K562 (cell line): ENCODE results near the gene GGTLC2. TPM values are rescaled to one million over a fixed set of nuclear protein-coding genes. Genes with fewer than 3 reads are reported as not detected.
A peak's percentile ranks its signal among the peaks of the same experiment; 100 is the strongest.

Experiments
- ZNF184 ChIP-seq: sonication (generic); formaldehyde crosslinking; IDR thresholded peaks from 2 replicates; pipeline ENCODE4 v1.5.0; 2020; ENCODE audit warnings: missing genetic modification reagents
- ZNF589 ChIP-seq: fragments of 200-800 bp; sonication (Bioruptor generic); IDR thresholded peaks from 2 replicates; pipeline ENCODE4 v1.6.1; 2016; ENCODE audit warnings: low read depth, missing genetic modification characterization, missing compliant biosample characterization
- polyA plus RNA-seq, 8 experiments: library from polyadenylated mRNA; depleted of rRNA in 4 of 8; stranded (reverse) in 5 of 8; unstranded in 3 of 8; fragments of >200 nt; fragmentation: Nextera tagmentation in 2 of 8; fragmentation: Illumina TruSeq in 1 of 8; extraction: Ambion mirVana in 2 of 8; extraction: Trizol in 1 of 8; gene quantifications; 2 replicates each; pipeline versions ENCODE4 v1.2.1 to v1.2.3, GENCODE V29; 2011 to 2014; ENCODE audit warnings: inconsistent platforms in 1 of 8, missing spikeins in 1 of 8
- small RNA-seq: library from RNA; depleted of rRNA; stranded (forward); fragments of <200 nt; gene quantifications from one replicate; pipeline ENCODE3, GENCODE V24; 2014
- total RNA-seq, 7 experiments: library from RNA; depleted of rRNA in 6 of 7; stranded (reverse); fragments of >200 nt in 6 of 7; fragmentation: Illumina TruSeq in 2 of 7; extraction: Trizol in 2 of 7; gene quantifications; 2 replicates each; pipeline versions ENCODE4 v1.2.1 to v1.2.3, GENCODE V29; 2011 to 2021; ENCODE audit warnings: low replicate concordance in 1 of 7
- TF ChIP-seq, protein P1 (sequence below), 2 experiments: fragments of 200-800 bp in 1 of 2; sonication (Bioruptor generic) in 1 of 2; sonication (generic) in 1 of 2; formaldehyde crosslinking in 1 of 2; IDR thresholded peaks in 1 of 2; conservative IDR thresholded peaks in 1 of 2; 2 replicates each; pipeline versions ENCODE4 v1.5.0 to v1.6.1; 2016 to 2020; ENCODE audit warnings: missing compliant biosample characterization in 1 of 2, missing genetic modification characterization in 1 of 2, missing genetic modification reagents in 1 of 2
- TF ChIP-seq, protein P2 (sequence below): fragments of 450-650 bp; IDR thresholded peaks from 2 replicates; pipeline ENCODE4 v1.7.0; 2016; ENCODE audit warnings: borderline replicate concordance

GGTLC2 gene
- total and polyA plus RNA-seq, 9 of the 15 experiments (the other 6 are each of a cell fraction or from before 2014, with no cell fraction given): not detected

DNA sequence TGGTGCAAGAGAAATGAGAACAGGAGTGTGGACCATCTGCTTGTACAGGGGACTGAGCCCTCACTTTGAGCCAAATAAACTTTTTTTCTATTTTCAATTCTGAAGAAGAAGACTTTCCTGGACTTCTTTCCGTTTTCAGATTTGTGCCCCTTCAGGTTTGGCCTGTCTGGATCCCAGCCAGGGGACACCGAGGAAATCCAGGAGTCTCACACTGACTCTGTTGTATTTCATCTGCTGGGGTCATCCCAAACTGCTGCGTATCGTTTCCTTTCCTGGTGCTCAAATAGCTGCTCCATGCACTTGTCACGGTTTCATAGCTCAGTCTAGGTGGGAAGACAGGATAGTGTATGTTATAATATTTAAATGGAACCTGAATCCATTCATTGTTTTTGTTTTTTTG, 51.7 kb downstream of the GGTLC2 start (continued):
- TF ChIP-seq, protein P1, sequence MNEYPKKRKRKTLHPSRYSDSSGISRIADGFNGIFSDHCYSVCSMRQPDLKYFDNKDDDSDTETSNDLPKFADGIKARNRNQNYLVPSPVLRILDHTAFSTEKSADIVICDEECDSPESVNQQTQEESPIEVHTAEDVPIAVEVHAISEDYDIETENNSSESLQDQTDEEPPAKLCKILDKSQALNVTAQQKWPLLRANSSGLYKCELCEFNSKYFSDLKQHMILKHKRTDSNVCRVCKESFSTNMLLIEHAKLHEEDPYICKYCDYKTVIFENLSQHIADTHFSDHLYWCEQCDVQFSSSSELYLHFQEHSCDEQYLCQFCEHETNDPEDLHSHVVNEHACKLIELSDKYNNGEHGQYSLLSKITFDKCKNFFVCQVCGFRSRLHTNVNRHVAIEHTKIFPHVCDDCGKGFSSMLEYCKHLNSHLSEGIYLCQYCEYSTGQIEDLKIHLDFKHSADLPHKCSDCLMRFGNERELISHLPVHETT (CRISPR knock-in tag; conservative IDR thresholded peaks at IDR 0.05 in 1 of 2, IDR thresholded peaks at IDR 0.05 in 1 of 2): 0 out of 4 replicates have a peak, but pooled peaks of 1 of the 2 experiments have one; percentile 43
- TF ChIP-seq, protein P2, sequence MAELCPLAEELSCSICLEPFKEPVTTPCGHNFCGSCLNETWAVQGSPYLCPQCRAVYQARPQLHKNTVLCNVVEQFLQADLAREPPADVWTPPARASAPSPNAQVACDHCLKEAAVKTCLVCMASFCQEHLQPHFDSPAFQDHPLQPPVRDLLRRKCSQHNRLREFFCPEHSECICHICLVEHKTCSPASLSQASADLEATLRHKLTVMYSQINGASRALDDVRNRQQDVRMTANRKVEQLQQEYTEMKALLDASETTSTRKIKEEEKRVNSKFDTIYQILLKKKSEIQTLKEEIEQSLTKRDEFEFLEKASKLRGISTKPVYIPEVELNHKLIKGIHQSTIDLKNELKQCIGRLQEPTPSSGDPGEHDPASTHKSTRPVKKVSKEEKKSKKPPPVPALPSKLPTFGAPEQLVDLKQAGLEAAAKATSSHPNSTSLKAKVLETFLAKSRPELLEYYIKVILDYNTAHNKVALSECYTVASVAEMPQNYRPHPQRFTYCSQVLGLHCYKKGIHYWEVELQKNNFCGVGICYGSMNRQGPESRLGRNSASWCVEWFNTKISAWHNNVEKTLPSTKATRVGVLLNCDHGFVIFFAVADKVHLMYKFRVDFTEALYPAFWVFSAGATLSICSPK: no peak
- TF ChIP-seq ZNF589 (CRISPR knock-in tag) (no peak), ZNF184 (peak; percentile 60; the same call in 1 of the 2 replicates)
- TF ChIP-seq, all 486 proteins: peak for 4

Small RNA genes within 50 kb of the gene (small RNA-seq; reads per million reads assigned to genes)
- gene AC244250.2 (not detected), gene IGLV3-29 (not detected), gene IGLVVI-25-1 (not detected)

Other genes starting within 250 kb of the GGTLC2 start
- gene ZNF280B, start 135.9 kb upstream of the GGTLC2 start, total RNA-seq (2014; rRNA removed): 7.7 and 8.4 TPM in 2 replicates
- 17.1 and 20.5 TPM in 2 replicates for gene ZNF280B, start 135.9 kb upstream of the GGTLC2 start, total RNA-seq (2014; rRNA removed; fragmentation: Illumina TruSeq; extraction: Trizol)
- 19.6 and 20.7 TPM in 2 replicates for gene ZNF280B, start 135.9 kb upstream of the GGTLC2 start, total RNA-seq (2015; rRNA removed; fragmentation: Illumina TruSeq; extraction: Trizol)
- gene ZNF280B, start 135.9 kb upstream of the GGTLC2 start, total RNA-seq (2021): 18.7 and 20.0 TPM in 2 replicates
- gene ZNF280B, start 135.9 kb upstream of the GGTLC2 start, polyA plus RNA-seq (2011; rRNA removed): 27.5 TPM in 2 replicates
- gene ZNF280B, start 135.9 kb upstream of the GGTLC2 start, polyA plus RNA-seq (2014; fragmentation: Illumina TruSeq; extraction: Trizol): 14.1 and 18.0 TPM in 2 replicates
- gene ZNF280B, start 135.9 kb upstream of the GGTLC2 start, polyA plus RNA-seq (2014; fragmentation: Nextera tagmentation; extraction: Ambion mirVana): 10 to 100 TPM; 24.0 to 29.9 TPM
- 11.7 and 13.5 TPM in 2 replicates for gene ZNF280B, start 135.9 kb upstream of the GGTLC2 start, polyA plus RNA-seq (2014; rRNA removed)
- gene ZNF280A, start 124.3 kb upstream of the GGTLC2 start, total RNA-seq (2014; rRNA removed): 19.0 and 19.8 TPM in 2 replicates
- gene ZNF280A, start 124.3 kb upstream of the GGTLC2 start, total RNA-seq (2014; rRNA removed; fragmentation: Illumina TruSeq; extraction: Trizol): 36.3 and 37.4 TPM in 2 replicates
- gene ZNF280A, start 124.3 kb upstream of the GGTLC2 start, total RNA-seq (2015; rRNA removed; fragmentation: Illumina TruSeq; extraction: Trizol): 35.8 and 38.2 TPM in 2 replicates
- gene ZNF280A, start 124.3 kb upstream of the GGTLC2 start, total RNA-seq (2021): 23.4 and 24.4 TPM in 2 replicates
- gene ZNF280A, start 124.3 kb upstream of the GGTLC2 start, polyA plus RNA-seq (2011; rRNA removed): 20.8 and 23.4 TPM in 2 replicates
- gene ZNF280A, start 124.3 kb upstream of the GGTLC2 start, polyA plus RNA-seq (2014; fragmentation: Illumina TruSeq; extraction: Trizol): 33.4 and 40.8 TPM in 2 replicates
- 10 to 100 TPM; 28.6 to 38.6 TPM for gene ZNF280A, start 124.3 kb upstream of the GGTLC2 start, polyA plus RNA-seq (2014; fragmentation: Nextera tagmentation; extraction: Ambion mirVana)
- 21.8 and 23.6 TPM in 2 replicates for gene ZNF280A, start 124.3 kb upstream of the GGTLC2 start, polyA plus RNA-seq (2014; rRNA removed)
- 968 and 1,107 TPM in 2 replicates for gene PRAME, start 85.3 kb upstream of the GGTLC2 start, total RNA-seq (2014; rRNA removed)
- 993 and 1,024 TPM in 2 replicates for gene PRAME, start 85.3 kb upstream of the GGTLC2 start, total RNA-seq (2014; rRNA removed; fragmentation: Illumina TruSeq; extraction: Trizol)
- 1,048 and 1,089 TPM in 2 replicates for gene PRAME, start 85.3 kb upstream of the GGTLC2 start, total RNA-seq (2015; rRNA removed; fragmentation: Illumina TruSeq; extraction: Trizol)
- 1,138 and 1,201 TPM in 2 replicates for gene PRAME, start 85.3 kb upstream of the GGTLC2 start, total RNA-seq (2021)
- gene PRAME, start 85.3 kb upstream of the GGTLC2 start, polyA plus RNA-seq (2011; rRNA removed): 2,141 and 2,474 TPM in 2 replicates
- gene PRAME, start 85.3 kb upstream of the GGTLC2 start, polyA plus RNA-seq (2014; fragmentation: Illumina TruSeq; extraction: Trizol): 1,536 and 1,589 TPM in 2 replicates
- gene PRAME, start 85.3 kb upstream of the GGTLC2 start, polyA plus RNA-seq (2014; fragmentation: Nextera tagmentation; extraction: Ambion mirVana): 1,000 to 10,000 TPM in 1 of 2 experiments, 100 to 1,000 TPM in 1; 662 to 1,142 TPM
- 1,519 and 1,644 TPM in 2 replicates for gene PRAME, start 85.3 kb upstream of the GGTLC2 start, polyA plus RNA-seq (2014; rRNA removed)
- not detected in 2 replicates for gene IGLL5, start 243.2 kb downstream of the GGTLC2 start, total RNA-seq (2014; rRNA removed)
- gene IGLL5, start 243.2 kb downstream of the GGTLC2 start, total RNA-seq (2014; rRNA removed; fragmentation: Illumina TruSeq; extraction: Trizol): not detected in 2 replicates
- gene IGLL5, start 243.2 kb downstream of the GGTLC2 start, total RNA-seq (2015; rRNA removed; fragmentation: Illumina TruSeq; extraction: Trizol): not detected in 2 replicates
- not detected in 2 replicates for gene IGLL5, start 243.2 kb downstream of the GGTLC2 start, total RNA-seq (2021)
- gene IGLL5, start 243.2 kb downstream of the GGTLC2 start, polyA plus RNA-seq (2011; rRNA removed): not detected in 2 replicates
- not detected in 2 replicates for gene IGLL5, start 243.2 kb downstream of the GGTLC2 start, polyA plus RNA-seq (2014; fragmentation: Illumina TruSeq; extraction: Trizol)
- not detected for gene IGLL5, start 243.2 kb downstream of the GGTLC2 start, polyA plus RNA-seq (2014; fragmentation: Nextera tagmentation; extraction: Ambion mirVana)
- not detected in 2 replicates for gene IGLL5, start 243.2 kb downstream of the GGTLC2 start, polyA plus RNA-seq (2014; rRNA removed)